Loucy (cell line): ENCODE measurements around the gene PACRG.

Source experiments
- EZH2phosphoT487 ChIP-seq: fragments of 200-600 bp; IDR thresholded peaks from 2 replicates; pipeline ENCODE4 v1.6.1; 2018; ENCODE audit warnings: antibody characterized with exemption, mild to moderate bottlenecking, moderate library complexity, borderline replicate concordance
- TF ChIP-seq, protein P1 (sequence below): fragments of 200-600 bp; sonication (generic); conservative IDR thresholded peaks from 2 replicates; pipeline ENCODE4 v1.5.1; 2014; ENCODE audit warnings: mild to moderate bottlenecking, antibody characterized with exemption, low read length

DNA sequence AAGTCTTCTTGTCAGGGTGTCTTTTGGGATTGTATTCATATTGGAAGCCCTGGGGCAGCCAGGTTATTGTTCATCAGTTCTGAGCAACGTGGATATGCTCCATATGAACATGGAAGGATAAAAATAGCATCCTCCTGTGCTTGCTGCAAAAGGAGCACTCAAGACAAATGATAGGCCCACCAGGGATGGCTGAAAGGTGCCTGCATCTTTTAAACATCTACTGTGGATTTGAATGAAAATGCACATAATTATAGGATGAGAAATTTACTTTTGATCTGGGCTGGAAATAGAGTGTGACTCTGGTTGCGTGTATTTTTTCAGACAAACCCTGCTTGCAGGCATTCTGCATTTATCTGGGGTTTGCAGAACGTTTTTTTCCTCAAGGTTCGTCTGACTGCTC, 299.1 kb downstream of the PACRG start:
- TF ChIP-seq, protein P1, sequence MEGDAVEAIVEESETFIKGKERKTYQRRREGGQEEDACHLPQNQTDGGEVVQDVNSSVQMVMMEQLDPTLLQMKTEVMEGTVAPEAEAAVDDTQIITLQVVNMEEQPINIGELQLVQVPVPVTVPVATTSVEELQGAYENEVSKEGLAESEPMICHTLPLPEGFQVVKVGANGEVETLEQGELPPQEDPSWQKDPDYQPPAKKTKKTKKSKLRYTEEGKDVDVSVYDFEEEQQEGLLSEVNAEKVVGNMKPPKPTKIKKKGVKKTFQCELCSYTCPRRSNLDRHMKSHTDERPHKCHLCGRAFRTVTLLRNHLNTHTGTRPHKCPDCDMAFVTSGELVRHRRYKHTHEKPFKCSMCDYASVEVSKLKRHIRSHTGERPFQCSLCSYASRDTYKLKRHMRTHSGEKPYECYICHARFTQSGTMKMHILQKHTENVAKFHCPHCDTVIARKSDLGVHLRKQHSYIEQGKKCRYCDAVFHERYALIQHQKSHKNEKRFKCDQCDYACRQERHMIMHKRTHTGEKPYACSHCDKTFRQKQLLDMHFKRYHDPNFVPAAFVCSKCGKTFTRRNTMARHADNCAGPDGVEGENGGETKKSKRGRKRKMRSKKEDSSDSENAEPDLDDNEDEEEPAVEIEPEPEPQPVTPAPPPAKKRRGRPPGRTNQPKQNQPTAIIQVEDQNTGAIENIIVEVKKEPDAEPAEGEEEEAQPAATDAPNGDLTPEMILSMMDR, result no peak
- TF ChIP-seq EZH2phosphoT487, result no peak
